NCI-H82 (cell line): Measurements from ENCODE around the gene DBET.
"Not testable (repeated sequence)": the region's sequence is repeated elsewhere in the genome, so short reads cannot be mapped to it uniquely, and the experiment has no call there.

Experiments used
- DNase-seq: peaks from one replicate; lab custom pipeline; 2025; lab: John Stamatoyannopoulos, UW

DBET gene

GRCh38 chr4:190064342-190064741 is at the start of gene DBET:
DBET (plus strand) TSS chr4:190064502.
- DNase-seq, result not testable (repeated sequence)

- no peak for DNase-seq
Observed at GRCh38 chr4:190014771-190015537, 49.3 kb upstream of the DBET start.

- DNase-seq, result no peak
Observed at GRCh38 chr4:190015538-190016368, 48.5 kb upstream of the DBET start.

- DNase-seq, result no peak
Observed at GRCh38 chr4:190016369-190017289, 47.7 kb upstream of the DBET start.

- no peak for DNase-seq
Observed at GRCh38 chr4:190017357-190018200, 46.7 kb upstream of the DBET start.

- DNase-seq, result no peak
Observed at GRCh38 chr4:190018201-190018920, 45.9 kb upstream of the DBET start.

- DNase-seq, result no peak
Observed at GRCh38 chr4:190019023-190019858, 45.1 kb upstream of the DBET start.

GRCh38 chr4:190019859-190020463 is 44.3 kb upstream of the DBET start:
- DNase-seq, result not testable (repeated sequence)

- no peak for DNase-seq
Observed at GRCh38 chr4:190020790-190021717, 43.2 kb upstream of the DBET start.

- DNase-seq, result not testable (repeated sequence)
Observed at GRCh38 chr4:190021973-190022372, 42.3 kb upstream of the DBET start.

- not testable (repeated sequence) for DNase-seq
Observed at GRCh38 chr4:190022614-190023281, 41.6 kb upstream of the DBET start.

GRCh38 chr4:190027156-190027555 is 37.1 kb upstream of the DBET start, which contains the start of gene FRG2:
FRG2 (minus strand) TSS chr4:190027256; CDS start chr4:190027204, 52 bp downstream.
- DNase-seq, result not testable (repeated sequence)

GRCh38 chr4:190031264-190031663 is 33.0 kb upstream of the DBET start:
- not testable (repeated sequence) for DNase-seq

GRCh38 chr4:190037704-190038388 is 26.5 kb upstream of the DBET start:
- not testable (repeated sequence) for DNase-seq

GRCh38 chr4:190040873-190041272 is 23.4 kb upstream of the DBET start:
- not testable (repeated sequence) for DNase-seq

GRCh38 chr4:190047627-190048026 is 16.7 kb upstream of the DBET start:
- not testable (repeated sequence) for DNase-seq
